T1000 (cell line): ENCODE measurements around the gene SORCS2.
A peak's percentile ranks its signal among the peaks of the same experiment; 100 is the strongest.

ENCODE experiments used
- DNase-seq: peaks from one replicate; lab custom pipeline; 2025; ENCODE audit warnings: mixed read lengths; lab: John Stamatoyannopoulos, UW

The SORCS2 gene

DNA sequence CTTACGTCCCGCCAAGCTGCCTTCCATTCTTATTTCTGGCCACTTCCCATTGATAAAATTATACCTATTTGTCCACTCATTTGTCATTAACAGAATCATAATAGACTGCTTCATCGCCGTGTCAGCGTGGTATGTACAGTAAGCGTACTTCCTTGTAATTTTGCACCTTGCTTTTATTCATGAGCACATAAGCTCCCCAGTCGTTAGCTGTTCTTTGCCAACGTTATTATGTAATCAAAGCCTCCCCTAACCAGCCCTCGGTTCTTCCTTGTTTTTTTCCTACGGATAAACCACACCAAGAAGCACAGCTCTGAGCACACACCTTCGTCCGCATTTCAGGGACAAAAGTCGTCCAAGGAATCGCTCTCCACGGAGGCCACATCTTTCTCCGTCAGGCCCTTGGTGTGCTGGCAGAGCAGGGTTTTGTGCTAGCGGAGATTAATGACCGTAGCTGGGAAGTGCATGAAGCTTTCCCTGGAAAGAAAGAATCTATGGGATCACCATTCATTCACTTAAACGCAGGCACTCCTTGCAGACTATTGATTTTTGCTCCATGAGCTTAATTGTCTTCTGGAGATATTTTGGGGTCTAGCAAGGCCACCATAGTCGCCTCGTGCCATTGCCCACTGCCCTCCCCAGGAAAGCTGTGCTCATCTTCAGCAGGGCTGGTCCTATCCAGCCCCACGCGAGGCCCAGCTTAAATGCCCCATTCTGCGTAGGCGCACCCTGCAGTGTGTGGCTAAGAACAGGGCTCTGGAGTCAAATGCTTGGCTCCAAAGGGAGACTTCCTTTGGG lies 443.3 kb downstream of the SORCS2 start:
- no peak for DNase-seq

DNA sequence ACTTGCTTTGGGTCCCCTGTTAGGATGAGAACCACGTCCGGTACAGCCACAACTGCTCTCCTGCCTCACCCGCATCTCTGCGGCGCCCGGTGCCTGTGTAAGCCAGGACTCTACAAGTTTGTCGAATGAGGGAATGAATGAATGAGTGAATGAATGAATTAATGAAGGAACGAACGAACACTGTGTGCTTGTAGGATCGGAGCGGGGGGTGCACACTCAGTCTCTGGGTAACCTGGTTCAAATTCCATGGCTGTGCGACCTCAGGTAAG lies 443.8 kb downstream of the SORCS2 start:
- no peak for DNase-seq

- DNase-seq = no peak
These were observed 444.8 kb downstream of the SORCS2 start for GRCh38 chr4:7637139-7637538.

GRCh38 chr4:7637971-7638370 lies 445.6 kb downstream of the SORCS2 start:
- no peak for DNase-seq

DNA sequence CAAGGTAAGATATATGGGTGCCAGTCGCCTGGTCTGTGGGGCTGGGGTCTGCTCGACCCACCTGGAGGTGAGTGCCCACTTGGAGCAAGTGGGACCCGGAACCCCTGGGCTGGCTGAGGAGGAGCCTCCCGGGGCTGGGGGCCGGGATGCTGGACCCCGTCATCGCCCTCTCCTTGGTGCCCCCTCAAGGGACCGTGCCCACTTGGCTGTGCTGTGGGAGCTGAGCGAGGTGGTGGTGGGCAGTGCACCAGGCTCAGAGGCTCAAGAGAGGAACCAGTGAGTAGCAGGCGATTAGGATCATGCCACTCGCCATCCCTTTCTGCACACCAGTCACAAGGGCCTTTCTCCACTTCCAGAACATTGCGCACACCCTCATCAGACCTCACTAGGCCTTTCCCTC lies 446.2 kb downstream of the SORCS2 start:
- no peak for DNase-seq

GRCh38 chr4:7638984-7639789 lies 446.8 kb downstream of the SORCS2 start:
- no peak for DNase-seq

DNA sequence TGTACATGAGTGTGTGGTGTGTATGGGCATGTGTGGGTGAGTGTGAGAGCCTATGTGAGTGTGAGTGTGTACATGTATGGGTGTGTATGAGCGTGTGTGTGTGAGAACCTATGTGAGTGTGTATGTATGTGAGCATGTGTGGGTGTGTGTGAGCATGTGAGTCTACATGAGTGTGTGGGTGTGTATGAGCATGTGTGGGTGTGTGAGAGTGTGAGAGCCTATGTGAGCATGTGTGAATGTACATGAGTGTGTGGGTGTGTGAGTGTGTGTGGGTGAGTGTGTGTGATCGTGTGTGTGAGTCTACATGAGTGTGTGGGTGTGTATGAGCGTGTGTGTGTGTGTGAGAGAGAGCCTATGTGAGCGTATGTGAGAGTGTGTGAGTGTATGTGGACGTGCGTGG lies 447.8 kb downstream of the SORCS2 start:
- no peak for DNase-seq

- no peak for DNase-seq
These were observed 449.4 kb downstream of the SORCS2 start for GRCh38 chr4:7641712-7642111.

- DNase-seq = no peak
These were observed 450.6 kb downstream of the SORCS2 start for GRCh38 chr4:7642741-7643458.

GRCh38 chr4:7645158-7645557 lies 452.8 kb downstream of the SORCS2 start:
- peak; percentile 59 for DNase-seq

- no peak for DNase-seq
These were observed 453.6 kb downstream of the SORCS2 start for GRCh38 chr4:7645956-7646355.

DNA sequence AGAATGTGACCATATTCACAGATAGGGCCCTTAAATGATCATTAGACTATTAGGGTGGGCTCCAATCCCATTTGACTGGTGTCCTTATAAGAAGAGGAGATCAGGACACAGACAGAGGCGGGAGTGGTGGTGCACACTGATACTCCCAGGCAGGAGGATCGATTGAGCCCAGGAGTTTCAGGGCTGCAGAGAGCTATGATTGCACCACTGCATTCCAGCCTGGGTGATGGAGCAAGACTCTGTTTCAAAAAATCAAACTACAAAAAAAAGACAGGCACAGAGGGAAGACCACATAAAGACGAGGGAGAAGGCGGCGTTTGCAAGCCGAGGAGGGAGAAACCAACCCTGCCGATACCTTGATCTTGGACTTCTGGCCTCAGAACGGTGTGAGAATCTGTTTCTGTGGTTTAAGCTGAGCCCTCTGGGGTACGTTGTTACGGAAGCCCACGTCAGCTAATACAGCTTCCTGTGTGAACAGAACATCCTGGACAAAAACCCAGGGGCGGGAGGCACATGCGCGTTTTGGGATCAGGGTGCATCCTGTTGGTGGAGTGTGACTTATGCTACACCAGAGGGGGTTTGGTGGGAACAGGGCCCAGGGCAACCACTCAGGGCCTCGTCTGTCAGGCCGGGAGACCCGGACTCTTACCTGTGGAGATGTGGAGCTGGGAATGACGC lies 454.2 kb downstream of the SORCS2 start:
- no peak for DNase-seq

GRCh38 chr4:7647186-7647585 lies 454.8 kb downstream of the SORCS2 start:
- DNase-seq = no peak

DNA sequence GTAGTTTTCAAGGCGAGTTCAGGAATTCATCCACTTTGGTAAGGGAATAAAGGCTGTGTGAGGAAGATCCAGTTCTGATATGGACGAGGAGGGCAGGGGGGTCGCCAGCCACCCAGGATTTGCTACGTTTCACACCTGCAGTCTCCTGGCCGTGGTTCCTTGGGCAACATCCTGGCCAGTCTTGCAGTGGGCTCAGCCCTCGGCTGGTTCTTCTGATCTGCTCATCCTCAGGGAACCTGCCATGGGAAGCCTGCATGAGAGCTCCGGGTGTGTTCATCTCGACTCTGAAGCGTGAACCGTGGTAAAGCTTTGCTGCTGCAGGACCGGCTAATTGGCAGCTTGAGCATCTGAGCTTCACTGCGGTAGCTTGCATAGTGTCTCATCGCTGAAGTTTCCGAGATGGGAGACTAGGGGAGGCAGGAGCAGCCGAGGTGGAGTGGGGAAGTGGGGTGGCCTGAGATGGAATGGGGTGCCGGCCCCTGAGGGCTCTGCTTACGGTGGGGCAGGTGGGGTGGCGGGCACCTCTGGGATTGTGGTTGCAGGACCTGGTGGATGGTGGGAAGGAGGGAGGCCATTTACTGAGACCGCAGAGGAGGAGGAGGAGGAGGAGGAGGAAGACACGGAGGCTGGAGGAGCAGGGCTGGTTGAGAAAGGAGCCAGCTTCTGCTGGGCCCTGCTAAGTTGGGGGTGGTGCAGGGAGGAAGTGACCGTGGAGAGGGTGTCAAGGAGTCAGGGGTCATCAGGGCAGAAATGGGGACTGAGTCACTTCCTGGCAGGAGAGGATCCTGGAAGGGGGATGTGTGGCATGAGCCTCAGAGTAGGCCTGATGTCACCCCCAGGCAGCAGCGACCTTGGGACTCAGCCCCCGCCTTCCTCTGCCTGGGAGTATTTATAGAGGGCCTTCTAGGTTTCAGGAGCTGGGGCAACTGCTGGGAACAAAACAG lies 455.5 kb downstream of the SORCS2 start:
- peak; percentile 63 for DNase-seq

- no peak for DNase-seq
These were observed 456.4 kb downstream of the SORCS2 start for GRCh38 chr4:7648544-7649395.

GRCh38 chr4:7649411-7649740 lies 457.0 kb downstream of the SORCS2 start:
- DNase-seq = no peak

DNA sequence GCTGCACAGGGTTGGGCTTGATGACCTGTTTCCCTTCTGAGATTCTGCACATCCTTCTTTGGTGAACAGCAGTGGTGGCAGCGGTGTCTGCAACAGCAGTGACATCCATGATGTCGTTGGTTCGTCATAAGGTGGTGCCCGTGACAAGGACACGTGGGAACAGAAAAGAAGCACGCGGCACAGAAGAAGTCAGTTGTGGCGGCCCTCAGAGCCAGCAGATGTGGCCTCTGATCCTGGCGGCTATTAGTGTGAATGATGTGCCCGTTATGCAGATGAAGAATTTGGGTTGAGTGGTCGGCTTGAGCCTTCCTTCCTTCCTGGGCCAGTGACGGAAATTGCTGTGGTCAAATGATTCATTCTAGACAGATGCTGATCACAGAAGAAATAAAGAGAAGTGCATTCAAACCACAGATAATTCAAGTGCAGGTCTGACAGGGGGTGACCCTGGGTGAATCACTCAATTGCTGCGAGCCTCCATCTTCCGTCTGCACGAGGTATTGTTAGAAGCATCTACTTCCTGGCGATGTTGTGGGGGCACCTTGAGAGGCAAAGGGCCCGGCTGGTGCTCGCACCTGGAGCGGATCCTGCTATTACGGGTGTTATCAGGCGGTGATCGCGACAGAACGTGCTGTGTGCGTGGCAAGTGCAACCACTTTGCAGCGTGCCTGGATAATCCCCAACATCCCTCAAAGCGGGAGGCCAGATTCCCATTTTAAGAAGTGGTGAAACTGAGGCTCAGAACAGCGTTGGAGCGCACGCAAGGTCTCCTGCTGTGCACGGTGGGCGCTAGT lies 457.6 kb downstream of the SORCS2 start:
- DNase-seq = peak; percentile 79

- DNase-seq = no peak
These were observed 458.5 kb downstream of the SORCS2 start for GRCh38 chr4:7650606-7651385.

DNA sequence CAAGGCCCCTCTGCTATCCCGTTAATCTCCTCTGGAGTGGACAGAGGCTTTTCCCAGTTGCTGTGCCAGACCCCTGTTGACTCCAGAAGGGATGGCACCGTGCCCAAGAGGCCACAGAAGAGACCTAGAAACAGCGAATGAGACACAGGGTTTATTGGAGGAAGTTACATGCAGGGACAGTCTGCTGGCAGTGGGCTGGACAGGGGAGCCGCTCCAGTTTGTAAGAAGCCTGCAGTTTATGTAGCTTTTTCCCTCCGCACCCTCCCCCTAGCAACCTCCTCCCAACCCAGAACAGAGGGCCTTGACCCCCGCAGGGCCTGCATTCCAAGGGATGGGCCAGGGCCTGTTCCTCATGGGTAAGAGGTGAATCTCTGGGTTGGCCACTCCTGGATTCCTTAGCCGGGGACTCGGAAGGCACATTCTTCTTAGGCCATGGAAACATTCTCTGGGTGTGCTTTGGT lies 459.2 kb downstream of the SORCS2 start:
- no peak for DNase-seq
